A673 (cell line): ENCODE measurements around the gene ERMP1.

Experiments used
- CTCF ChIP-seq: fragments of 300-800, 200-600 bp; sonication (generic); conservative IDR thresholded peaks from 2 replicates; pipeline ENCODE4 v1.5.1; 2017; ENCODE audit warnings: low read depth, mild to moderate bottlenecking, antibody characterized with exemption, low read length, moderate library complexity, mixed read lengths
- EZH2 ChIP-seq: fragments of 200-600 bp; sonication (generic); IDR thresholded peaks from 2 replicates; pipeline ENCODE4 v1.6.1; 2017; ENCODE audit warnings: borderline replicate concordance, low read depth, mild to moderate bottlenecking, mixed read lengths, antibody characterized with exemption, low read length; ENCODE audit not compliant: poor library complexity, severe bottlenecking

GRCh38 chr9:5743109-5743508, 89.8 kb downstream of the ERMP1 start:
- TF ChIP-seq CTCF: no peak
- TF ChIP-seq EZH2: no peak
